HepG2 (cell line): ENCODE data around the gene DNAJA2.

ENCODE experiments used
- DPF2 ChIP-seq: sonication (generic); formaldehyde crosslinking; IDR thresholded peaks from 2 replicates; pipeline ENCODE4 v1.4.0; 2020; ENCODE audit warnings: mild to moderate bottlenecking, low read depth, missing genetic modification reagents, borderline replicate concordance
- HDAC2 ChIP-seq: sonication (generic); formaldehyde crosslinking; IDR thresholded peaks from 2 replicates; pipeline ENCODE4 v1.4.0; 2020; ENCODE audit warnings: missing genetic modification reagents
- JUN ChIP-seq: sonication (generic); formaldehyde crosslinking; IDR thresholded peaks from 2 replicates; pipeline ENCODE4 v1.4.0; 2020; ENCODE audit warnings: mild to moderate bottlenecking, missing genetic modification reagents
- NR2F6 ChIP-seq, 2 experiments: IDR thresholded peaks; 2 replicates each; pipeline ENCODE4 v1.6.1; 2016; ENCODE audit warnings: antibody characterized with exemption in 1 of 2, mild to moderate bottlenecking in 1 of 2
- RFX5 ChIP-seq: IDR thresholded peaks from 2 replicates; pipeline ENCODE4 v1.6.1; 2011; ENCODE audit warnings: low read depth, low read length, improper control_type of control experiment
- TCF7 ChIP-seq: sonication (generic); IDR thresholded peaks from 2 replicates; pipeline ENCODE4 v1.6.1; 2016; ENCODE audit warnings: antibody characterized with exemption, low read depth
- ZNF274 ChIP-seq: sonication (generic); formaldehyde crosslinking; IDR thresholded peaks from 2 replicates; pipeline ENCODE4 v1.5.1; 2020; ENCODE audit warnings: mild to moderate bottlenecking, missing genetic modification reagents
- TF ChIP-seq, protein P1 (sequence below): sonication (generic); formaldehyde crosslinking; IDR thresholded peaks from 2 replicates; pipeline ENCODE4 v1.5.0; 2020; ENCODE audit warnings: mild to moderate bottlenecking, missing genetic modification reagents, moderate library complexity
- TF ChIP-seq, protein P2 (sequence below): sonication (generic); formaldehyde crosslinking; IDR thresholded peaks from 2 replicates; pipeline ENCODE4 v1.9.0; 2021; ENCODE audit warnings: missing genetic modification reagents, borderline replicate concordance
- TF ChIP-seq, protein P3 (sequence below): sonication (generic); formaldehyde crosslinking; IDR thresholded peaks from 2 replicates; pipeline ENCODE4 v1.4.0; 2020; ENCODE audit warnings: missing genetic modification reagents, borderline replicate concordance
- TF ChIP-seq, protein P4 (sequence below): sonication (generic); formaldehyde crosslinking; IDR thresholded peaks from 2 replicates; pipeline ENCODE4 v1.4.0; 2020; ENCODE audit warnings: mild to moderate bottlenecking, missing genetic modification reagents

DNA sequence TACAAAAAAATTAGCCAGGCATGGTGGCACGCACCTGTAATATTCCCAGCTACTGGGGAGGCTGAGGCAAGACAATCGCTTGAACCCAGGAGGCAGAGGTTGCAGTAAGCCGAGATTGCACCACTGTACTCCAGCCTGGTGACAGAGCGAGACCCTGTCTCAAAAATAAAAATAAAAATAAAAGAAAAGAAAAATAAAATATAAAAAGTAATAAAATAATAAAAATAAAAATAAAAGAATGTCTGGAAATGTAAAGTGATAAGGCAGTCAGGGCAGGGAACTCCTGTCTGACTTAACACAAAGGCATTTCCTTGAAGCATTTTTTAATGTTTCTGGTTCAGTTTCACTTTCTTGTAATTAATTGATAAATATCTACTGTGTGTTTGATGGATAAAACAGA lies 34.7 kb upstream of the DNAJA2 start:
- TF ChIP-seq TCF7 (no peak), RFX5 (no peak), DPF2 (no peak), NR2F6 (IDR thresholded peaks at IDR 0.05) (no peak), NR2F6 (CRISPR knock-in tag; IDR thresholded peaks at IDR 0.05) (no peak), ZNF274 (CRISPR knock-in tag) (no peak), JUN (CRISPR knock-in tag) (no peak), HDAC2 (CRISPR knock-in tag) (no peak)
- TF ChIP-seq, protein P1, sequence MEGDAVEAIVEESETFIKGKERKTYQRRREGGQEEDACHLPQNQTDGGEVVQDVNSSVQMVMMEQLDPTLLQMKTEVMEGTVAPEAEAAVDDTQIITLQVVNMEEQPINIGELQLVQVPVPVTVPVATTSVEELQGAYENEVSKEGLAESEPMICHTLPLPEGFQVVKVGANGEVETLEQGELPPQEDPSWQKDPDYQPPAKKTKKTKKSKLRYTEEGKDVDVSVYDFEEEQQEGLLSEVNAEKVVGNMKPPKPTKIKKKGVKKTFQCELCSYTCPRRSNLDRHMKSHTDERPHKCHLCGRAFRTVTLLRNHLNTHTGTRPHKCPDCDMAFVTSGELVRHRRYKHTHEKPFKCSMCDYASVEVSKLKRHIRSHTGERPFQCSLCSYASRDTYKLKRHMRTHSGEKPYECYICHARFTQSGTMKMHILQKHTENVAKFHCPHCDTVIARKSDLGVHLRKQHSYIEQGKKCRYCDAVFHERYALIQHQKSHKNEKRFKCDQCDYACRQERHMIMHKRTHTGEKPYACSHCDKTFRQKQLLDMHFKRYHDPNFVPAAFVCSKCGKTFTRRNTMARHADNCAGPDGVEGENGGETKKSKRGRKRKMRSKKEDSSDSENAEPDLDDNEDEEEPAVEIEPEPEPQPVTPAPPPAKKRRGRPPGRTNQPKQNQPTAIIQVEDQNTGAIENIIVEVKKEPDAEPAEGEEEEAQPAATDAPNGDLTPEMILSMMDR (CRISPR knock-in tag), result no peak
- TF ChIP-seq, protein P2, sequence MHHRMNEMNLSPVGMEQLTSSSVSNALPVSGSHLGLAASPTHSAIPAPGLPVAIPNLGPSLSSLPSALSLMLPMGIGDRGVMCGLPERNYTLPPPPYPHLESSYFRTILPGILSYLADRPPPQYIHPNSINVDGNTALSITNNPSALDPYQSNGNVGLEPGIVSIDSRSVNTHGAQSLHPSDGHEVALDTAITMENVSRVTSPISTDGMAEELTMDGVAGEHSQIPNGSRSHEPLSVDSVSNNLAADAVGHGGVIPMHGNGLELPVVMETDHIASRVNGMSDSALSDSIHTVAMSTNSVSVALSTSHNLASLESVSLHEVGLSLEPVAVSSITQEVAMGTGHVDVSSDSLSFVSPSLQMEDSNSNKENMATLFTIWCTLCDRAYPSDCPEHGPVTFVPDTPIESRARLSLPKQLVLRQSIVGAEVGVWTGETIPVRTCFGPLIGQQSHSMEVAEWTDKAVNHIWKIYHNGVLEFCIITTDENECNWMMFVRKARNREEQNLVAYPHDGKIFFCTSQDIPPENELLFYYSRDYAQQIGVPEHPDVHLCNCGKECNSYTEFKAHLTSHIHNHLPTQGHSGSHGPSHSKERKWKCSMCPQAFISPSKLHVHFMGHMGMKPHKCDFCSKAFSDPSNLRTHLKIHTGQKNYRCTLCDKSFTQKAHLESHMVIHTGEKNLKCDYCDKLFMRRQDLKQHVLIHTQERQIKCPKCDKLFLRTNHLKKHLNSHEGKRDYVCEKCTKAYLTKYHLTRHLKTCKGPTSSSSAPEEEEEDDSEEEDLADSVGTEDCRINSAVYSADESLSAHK (CRISPR knock-in tag), result no peak
- TF ChIP-seq, protein P3, sequence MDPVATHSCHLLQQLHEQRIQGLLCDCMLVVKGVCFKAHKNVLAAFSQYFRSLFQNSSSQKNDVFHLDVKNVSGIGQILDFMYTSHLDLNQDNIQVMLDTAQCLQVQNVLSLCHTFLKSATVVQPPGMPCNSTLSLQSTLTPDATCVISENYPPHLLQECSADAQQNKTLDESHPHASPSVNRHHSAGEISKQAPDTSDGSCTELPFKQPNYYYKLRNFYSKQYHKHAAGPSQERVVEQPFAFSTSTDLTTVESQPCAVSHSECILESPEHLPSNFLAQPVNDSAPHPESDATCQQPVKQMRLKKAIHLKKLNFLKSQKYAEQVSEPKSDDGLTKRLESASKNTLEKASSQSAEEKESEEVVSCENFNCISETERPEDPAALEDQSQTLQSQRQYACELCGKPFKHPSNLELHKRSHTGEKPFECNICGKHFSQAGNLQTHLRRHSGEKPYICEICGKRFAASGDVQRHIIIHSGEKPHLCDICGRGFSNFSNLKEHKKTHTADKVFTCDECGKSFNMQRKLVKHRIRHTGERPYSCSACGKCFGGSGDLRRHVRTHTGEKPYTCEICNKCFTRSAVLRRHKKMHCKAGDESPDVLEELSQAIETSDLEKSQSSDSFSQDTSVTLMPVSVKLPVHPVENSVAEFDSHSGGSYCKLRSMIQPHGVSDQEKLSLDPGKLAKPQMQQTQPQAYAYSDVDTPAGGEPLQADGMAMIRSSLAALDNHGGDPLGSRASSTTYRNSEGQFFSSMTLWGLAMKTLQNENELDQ (CRISPR knock-in tag), result no peak
- TF ChIP-seq, protein P4, sequence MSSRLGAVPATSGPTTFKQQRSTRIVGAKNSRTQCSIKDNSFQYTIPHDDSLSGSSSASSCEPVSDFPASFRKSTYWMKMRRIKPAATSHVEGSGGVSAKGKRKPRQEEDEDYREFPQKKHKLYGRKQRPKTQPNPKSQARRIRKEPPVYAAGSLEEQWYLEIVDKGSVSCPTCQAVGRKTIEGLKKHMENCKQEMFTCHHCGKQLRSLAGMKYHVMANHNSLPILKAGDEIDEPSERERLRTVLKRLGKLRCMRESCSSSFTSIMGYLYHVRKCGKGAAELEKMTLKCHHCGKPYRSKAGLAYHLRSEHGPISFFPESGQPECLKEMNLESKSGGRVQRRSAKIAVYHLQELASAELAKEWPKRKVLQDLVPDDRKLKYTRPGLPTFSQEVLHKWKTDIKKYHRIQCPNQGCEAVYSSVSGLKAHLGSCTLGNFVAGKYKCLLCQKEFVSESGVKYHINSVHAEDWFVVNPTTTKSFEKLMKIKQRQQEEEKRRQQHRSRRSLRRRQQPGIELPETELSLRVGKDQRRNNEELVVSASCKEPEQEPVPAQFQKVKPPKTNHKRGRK (CRISPR knock-in tag), result no peak
